HG02852 (cell line): ENCODE data around the gene ARGLU1.

Experiments used
- ATAC-seq: cut with Tn5 transposase; IDR thresholded peaks from one replicate; pipeline ENCODE4 v1.9.1; 2021; ENCODE audit warnings: mild to moderate bottlenecking, moderate library complexity; ENCODE audit not compliant: unreplicated experiment

The ARGLU1 gene

GRCh38 chr13:106527445-106527801 is 40.5 kb downstream of the ARGLU1 start:
- ATAC-seq: no peak

- ATAC-seq: no peak
Measured at GRCh38 chr13:106526738-106527444, 41.0 kb downstream of the ARGLU1 start.

GRCh38 chr13:106525865-106526264 is 42.1 kb downstream of the ARGLU1 start:
- ATAC-seq: no peak

- no peak for ATAC-seq
Measured at GRCh38 chr13:106524108-106524507, 43.8 kb downstream of the ARGLU1 start.

- ATAC-seq: no peak
Measured at GRCh38 chr13:106523576-106523975, 44.4 kb downstream of the ARGLU1 start.

GRCh38 chr13:106522898-106523525 is 44.9 kb downstream of the ARGLU1 start:
- no peak for ATAC-seq

GRCh38 chr13:106522112-106522705 is 45.7 kb downstream of the ARGLU1 start:
- ATAC-seq: no peak

- no peak for ATAC-seq
Measured at GRCh38 chr13:106521095-106521799, 46.7 kb downstream of the ARGLU1 start.

GRCh38 chr13:106520251-106521054 is 47.5 kb downstream of the ARGLU1 start:
- no peak for ATAC-seq

GRCh38 chr13:106518512-106518911 is 49.4 kb downstream of the ARGLU1 start:
- no peak for ATAC-seq

GRCh38 chr13:106517109-106517847 is 50.7 kb downstream of the ARGLU1 start:
- no peak for ATAC-seq

GRCh38 chr13:106515635-106516254 is 52.2 kb downstream of the ARGLU1 start:
- ATAC-seq: no peak

- ATAC-seq: no peak
Measured at GRCh38 chr13:106514928-106515634, 52.9 kb downstream of the ARGLU1 start.

GRCh38 chr13:106513025-106513983 is 54.6 kb downstream of the ARGLU1 start:
- ATAC-seq: no peak

GRCh38 chr13:106507560-106508274 is 60.2 kb downstream of the ARGLU1 start:
- peak; percentile 88 for ATAC-seq

- ATAC-seq: no peak
Measured at GRCh38 chr13:106506286-106506685, 61.7 kb downstream of the ARGLU1 start.

- no peak for ATAC-seq
Measured at GRCh38 chr13:106505732-106506131, 62.2 kb downstream of the ARGLU1 start.
